Measurements from ENCODE around the gene ZC3H7B.

DNA sequence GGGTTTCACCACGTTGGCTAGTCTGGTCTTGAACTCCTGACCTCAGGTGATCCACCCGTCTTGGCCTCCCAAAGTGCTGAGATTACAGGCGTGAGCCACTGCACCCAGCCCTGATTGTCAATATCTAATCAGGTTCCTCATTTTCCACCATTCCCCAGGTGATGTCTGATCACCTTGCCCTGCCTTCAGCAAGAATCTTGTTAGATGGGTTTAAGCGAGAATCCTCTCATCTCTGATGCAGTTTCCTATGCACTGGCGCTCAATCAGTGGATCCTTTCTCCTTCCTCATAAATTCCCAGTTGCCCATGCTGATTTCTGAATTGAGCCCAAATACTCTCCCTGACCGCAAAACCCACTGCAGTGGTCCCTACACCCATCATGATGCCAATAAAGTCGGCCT is 664 bp upstream of the ZC3H7B start:
- TF ChIP-seq, protein P1, sequence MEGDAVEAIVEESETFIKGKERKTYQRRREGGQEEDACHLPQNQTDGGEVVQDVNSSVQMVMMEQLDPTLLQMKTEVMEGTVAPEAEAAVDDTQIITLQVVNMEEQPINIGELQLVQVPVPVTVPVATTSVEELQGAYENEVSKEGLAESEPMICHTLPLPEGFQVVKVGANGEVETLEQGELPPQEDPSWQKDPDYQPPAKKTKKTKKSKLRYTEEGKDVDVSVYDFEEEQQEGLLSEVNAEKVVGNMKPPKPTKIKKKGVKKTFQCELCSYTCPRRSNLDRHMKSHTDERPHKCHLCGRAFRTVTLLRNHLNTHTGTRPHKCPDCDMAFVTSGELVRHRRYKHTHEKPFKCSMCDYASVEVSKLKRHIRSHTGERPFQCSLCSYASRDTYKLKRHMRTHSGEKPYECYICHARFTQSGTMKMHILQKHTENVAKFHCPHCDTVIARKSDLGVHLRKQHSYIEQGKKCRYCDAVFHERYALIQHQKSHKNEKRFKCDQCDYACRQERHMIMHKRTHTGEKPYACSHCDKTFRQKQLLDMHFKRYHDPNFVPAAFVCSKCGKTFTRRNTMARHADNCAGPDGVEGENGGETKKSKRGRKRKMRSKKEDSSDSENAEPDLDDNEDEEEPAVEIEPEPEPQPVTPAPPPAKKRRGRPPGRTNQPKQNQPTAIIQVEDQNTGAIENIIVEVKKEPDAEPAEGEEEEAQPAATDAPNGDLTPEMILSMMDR (IDR thresholded peaks at IDR 0.05), result no peak
- TF ChIP-seq POLR2A (IDR thresholded peaks at IDR 0.05), result no peak
- TF ChIP-seq EP300 (IDR thresholded peaks at IDR 0.05), result no peak
